Measurements from ENCODE around the gene HEMK1. TPM values are rescaled to one million over a fixed set of nuclear protein-coding genes. Genes with fewer than 3 reads are reported as not detected.

HEMK1 gene
- total RNA-seq, 4 donors from 2014 or later: 3.8 to 10.6 (median 8.4) TPM

DNA sequence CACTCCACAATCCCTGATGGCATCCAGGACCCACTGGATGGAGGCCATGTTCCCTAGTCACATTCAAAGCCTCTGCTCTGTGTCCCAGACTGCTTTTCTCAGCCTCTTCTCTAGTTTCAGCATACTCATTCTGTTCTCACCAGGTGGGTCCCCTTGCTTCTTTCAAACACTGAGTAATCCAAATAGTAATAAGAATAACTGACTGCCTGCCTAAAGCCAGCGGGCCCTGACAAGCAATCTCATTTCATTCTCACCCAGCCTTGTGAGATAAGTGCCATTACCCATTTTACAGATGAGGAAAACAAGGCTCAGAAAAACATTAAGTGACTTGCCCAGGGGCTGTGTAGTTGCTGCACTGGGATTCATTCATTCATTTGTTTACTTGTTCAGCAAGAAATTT is 73.1 kb downstream of the HEMK1 start:
- Histone ChIP-seq H3K9me3 (no peaks in the 10 kb centered on the region), H3K36me3 (peaks cover 77% of the 10 kb centered on the region), H3K27ac (no peak overlapping the region), H3K4me1 (peaks cover 8% of the 10 kb centered on the region), H3K4me3 (no peak overlapping the region), H3K27me3 (no peaks in the 10 kb centered on the region)
- TF ChIP-seq EP300 (IDR thresholded peaks at IDR 0.05) (no peak), POLR2A (IDR thresholded peaks at IDR 0.05) (no peak), POLR2AphosphoS5 (IDR thresholded peaks at IDR 0.05) (no peak), CTCF (IDR thresholded peaks at IDR 0.05) (no peak)
- no peak for DNase-seq (ENCODE audit: low spot score in 2 of 2)
- WGBS: 96% methylated on average over 1 of the region's 1 CpG

DNA sequence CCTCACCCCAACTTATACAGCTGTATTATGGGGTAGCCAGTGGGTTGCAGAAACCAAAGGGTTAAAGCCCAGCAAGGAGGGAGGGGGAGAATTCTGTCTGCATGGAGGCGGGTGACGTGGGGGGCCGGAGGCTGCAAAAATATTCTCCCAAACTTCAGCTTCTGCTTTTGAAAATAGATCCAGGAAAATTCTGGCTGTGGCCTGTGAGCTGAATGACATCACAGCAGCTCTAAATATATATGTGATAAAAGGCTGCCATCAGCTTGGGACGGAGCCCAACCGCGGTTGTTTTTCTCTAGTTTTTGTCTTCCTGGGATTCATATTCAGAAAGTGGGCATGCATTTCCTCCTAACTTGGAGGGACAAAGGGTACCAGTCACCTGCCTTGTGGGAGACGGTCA is 75.2 kb downstream of the HEMK1 start:
- 73% methylated on average over 7 of the region's 7 CpGs for WGBS
- H3K36me3 ChIP-seq: peaks cover 91% of the 10 kb centered on the region

DNA sequence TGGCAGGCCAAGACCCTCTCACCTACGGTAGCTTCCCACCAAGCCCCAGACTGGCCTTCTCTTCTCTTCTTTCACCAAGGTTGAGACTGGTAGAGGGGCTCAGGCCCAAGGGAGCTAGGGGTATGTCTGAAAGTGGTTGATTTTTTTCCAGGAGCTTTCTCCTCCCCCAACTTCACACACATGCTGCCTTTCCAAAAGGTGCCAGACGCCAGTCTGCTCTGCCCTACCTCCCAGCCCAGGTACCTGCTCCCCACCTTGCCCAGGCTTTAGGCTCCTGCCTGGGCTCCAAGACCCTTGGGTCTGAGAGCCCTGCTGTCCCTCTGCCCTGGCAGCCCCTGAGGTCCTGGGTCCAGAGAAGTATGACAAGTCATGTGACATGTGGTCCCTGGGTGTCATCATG is 76.1 kb downstream of the HEMK1 start:
- DNase-seq (ENCODE audit: low spot score in 2 of 2): no peak
- no peak overlapping the region for H3K27ac ChIP-seq
- H3K27me3 ChIP-seq: no peaks in the 10 kb centered on the region
- H3K4me1 ChIP-seq: no peaks in the 10 kb centered on the region
- 100% methylated on average over 2 of the region's 2 CpGs for WGBS
- no peak overlapping the region for H3K4me3 ChIP-seq
- H3K36me3 ChIP-seq: peaks cover 88% of the 10 kb centered on the region
- H3K9me3 ChIP-seq: no peaks in the 10 kb centered on the region
- TF ChIP-seq CTCF (IDR thresholded peaks at IDR 0.05): no peak
- no peak for TF ChIP-seq POLR2A (IDR thresholded peaks at IDR 0.05)
- no peak for TF ChIP-seq EP300 (IDR thresholded peaks at IDR 0.05)
- no peak for TF ChIP-seq POLR2AphosphoS5 (IDR thresholded peaks at IDR 0.05)

More for the DNA sequence above, 75.2 kb downstream of the HEMK1 start:
- TF ChIP-seq CTCF (IDR thresholded peaks at IDR 0.05) (no peak), POLR2AphosphoS5 (IDR thresholded peaks at IDR 0.05) (no peak), EP300 (IDR thresholded peaks at IDR 0.05) (no peak), POLR2A (IDR thresholded peaks at IDR 0.05) (no peak)
- no peak for DNase-seq (ENCODE audit: low spot score in 2 of 2)
- Histone ChIP-seq H3K4me1 (no peaks in the 10 kb centered on the region), H3K27me3 (no peaks in the 10 kb centered on the region), H3K4me3 (no peak overlapping the region), H3K27ac (no peak overlapping the region), H3K9me3 (no peaks in the 10 kb centered on the region)

Other genes with a start within 250 kb of the HEMK1 start
- gene HYAL2, start 246.8 kb upstream of the HEMK1 start, total RNA-seq: 10 to 100 TPM; 47.7 to 87.0 (median 80.3) TPM
- 10 to 100 TPM; 12.8 to 21.7 (median 17.4) TPM for gene TUSC2, start 241.3 kb upstream of the HEMK1 start, total RNA-seq
- 10 to 100 TPM; 33.9 to 63.3 (median 39.7) TPM for gene RASSF1, start 228.7 kb upstream of the HEMK1 start, total RNA-seq
- gene ZMYND10, start 223.8 kb upstream of the HEMK1 start, total RNA-seq: 1 to 10 TPM in 3 of 4 donors, not detected in 1; 1.6 to 4.7 (median 1.9) TPM
- gene NPRL2, start 218.7 kb upstream of the HEMK1 start, total RNA-seq: 10 to 100 TPM; 16.5 to 35.6 (median 26.0) TPM
- gene CYB561D2, start 218.7 kb upstream of the HEMK1 start, total RNA-seq: 10 to 100 TPM; 12.8 to 29.8 (median 17.9) TPM
- 10 to 100 TPM; 60.7 to 85.3 (median 70.2) TPM for gene TMEM115, start 210.0 kb upstream of the HEMK1 start, total RNA-seq
- 1 to 10 TPM; 1.4 to 5.6 (median 1.7) TPM for gene CACNA2D2, start 65.9 kb upstream of the HEMK1 start, total RNA-seq
- gene C3orf18, start 1.8 kb upstream of the HEMK1 start, total RNA-seq: 1 to 10 TPM; 1.3 to 3.7 (median 2.2) TPM
- gene CISH, start 42.3 kb downstream of the HEMK1 start, total RNA-seq: 10 to 100 TPM; 12.8 to 20.5 (median 14.7) TPM
- gene MAPKAPK3, start 47.6 kb downstream of the HEMK1 start, total RNA-seq: 100 to 1,000 TPM in 2 of 4 donors, 10 to 100 TPM in 2; 71.5 to 120 (median 99.4) TPM
- 1 to 10 TPM; 2.1 to 8.6 (median 2.9) TPM for gene DOCK3, start 105.4 kb downstream of the HEMK1 start, total RNA-seq

Measured in suprapubic skin (tissue), 4 donors.